Ectodermal cell (in vitro differentiated cells): ENCODE results near the gene MSI2.
A peak's percentile ranks its signal among the peaks of the same experiment; 100 is the strongest.

ENCODE experiments used
- H3K27ac ChIP-seq: 2 replicates; pipeline ENCODE4 v1.7.0; 2013; ENCODE audit warnings: mild to moderate bottlenecking, low read depth, low read length; ENCODE audit not compliant: insufficient read depth, poor library complexity, severe bottlenecking
- H3K27me3 ChIP-seq: 2 replicates; pipeline ENCODE4 v1.7.0; 2013; ENCODE audit warnings: mild to moderate bottlenecking, low read length; ENCODE audit not compliant: insufficient read depth, control insufficient read depth, poor library complexity, severe bottlenecking
- H3K36me3 ChIP-seq: one replicate; pipeline ENCODE4 v1.7.0; 2013; ENCODE audit warnings: low read length; ENCODE audit not compliant: control insufficient read depth, insufficient read depth
- H3K4me1 ChIP-seq: one replicate; pipeline ENCODE4 v1.7.0; 2013; ENCODE audit warnings: low read length; ENCODE audit not compliant: control insufficient read depth, insufficient read depth
- H3K4me3 ChIP-seq: 2 replicates; pipeline ENCODE4 v1.7.0; 2013; ENCODE audit warnings: low read depth, low read length, control low read depth; ENCODE audit not compliant: insufficient read depth
- H3K9me3 ChIP-seq: 2 replicates; pipeline ENCODE4 v1.7.0; 2013; ENCODE audit warnings: mild to moderate bottlenecking, low read length, moderate library complexity; ENCODE audit not compliant: control insufficient read depth
- WGBS, 2 experiments: methylation state at CpG; one replicate each; pipeline ENCODE4 v1.1.7; 2013; ENCODE audit warnings: missing lambda C conversion rate in 2 of 2; 5-methylcytosine and 5-hydroxymethylcytosine counted together

The MSI2 gene

DNA sequence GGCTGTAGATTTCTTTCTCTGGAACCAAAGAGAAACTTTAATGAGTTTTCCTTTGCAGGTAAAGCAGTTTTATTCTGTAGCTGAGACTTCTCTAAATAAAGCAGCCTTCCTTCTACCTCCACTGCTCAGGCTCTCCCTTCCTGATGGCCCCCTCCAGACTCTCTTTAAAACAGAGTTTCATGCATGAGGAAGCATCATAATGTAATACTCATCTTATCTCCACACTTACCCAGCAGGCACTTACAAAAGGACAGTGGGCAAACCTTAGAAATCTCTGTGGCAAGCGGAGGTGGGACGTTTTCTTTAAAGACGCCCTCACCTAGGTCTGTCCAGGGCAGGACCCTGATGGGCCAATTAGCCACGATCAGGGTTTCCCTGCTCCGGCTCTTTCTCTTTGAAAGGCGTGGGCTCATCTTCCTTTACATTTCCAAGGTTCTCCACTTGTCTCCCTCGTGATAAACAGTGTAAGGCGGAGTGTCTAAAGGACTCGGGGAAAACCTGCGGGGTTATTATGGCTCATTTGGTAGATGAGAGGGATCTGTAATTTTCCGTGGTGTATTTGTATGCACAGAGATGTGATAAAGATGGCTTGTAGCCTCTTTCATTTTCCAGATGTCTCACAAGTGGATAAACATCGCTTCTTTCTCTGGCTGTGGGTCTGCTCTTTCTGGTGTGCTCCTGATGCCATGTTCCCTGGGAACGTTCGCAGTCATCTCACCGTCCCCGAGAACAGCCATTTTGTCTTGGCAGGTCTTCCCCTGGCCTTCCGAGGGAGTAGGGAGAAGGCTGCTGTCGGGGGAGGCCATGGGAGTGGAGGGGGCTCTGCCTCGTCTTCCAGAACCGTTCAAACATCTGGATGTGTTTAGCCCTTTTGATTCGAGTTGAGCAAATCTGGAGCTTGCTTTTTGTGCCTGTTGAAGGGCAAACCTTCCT, 249.8 kb downstream of the MSI2 start:
- H3K27ac ChIP-seq: peak overlapping the region; percentile 52
- 65 to 70% methylated on average over 21 of the region's 21 CpGs for WGBS, 2 experiments
- H3K4me1 ChIP-seq: peaks cover 42% of the 10 kb centered on the region
- no peaks in the 10 kb centered on the region for H3K9me3 ChIP-seq
- H3K36me3 ChIP-seq: no peaks in the 10 kb centered on the region
- no peak overlapping the region for H3K4me3 ChIP-seq
- no peaks in the 10 kb centered on the region for H3K27me3 ChIP-seq

DNA sequence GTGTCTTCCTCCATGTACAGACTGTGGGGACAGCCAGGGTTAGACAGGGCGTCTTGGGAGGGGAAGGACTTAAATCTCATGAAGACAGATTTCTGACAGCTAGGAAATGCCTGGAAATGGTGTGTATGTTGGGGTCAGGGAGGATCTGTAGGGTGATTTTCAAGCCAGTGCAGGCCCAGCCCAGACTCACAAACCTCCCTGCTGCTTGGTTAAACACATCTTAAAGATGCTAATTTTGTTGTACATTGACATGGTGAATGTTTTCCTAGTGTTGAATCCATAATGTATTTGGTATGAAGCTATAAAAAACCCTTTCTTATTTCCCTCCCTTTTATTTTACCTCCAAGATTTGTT, 250.4 kb downstream of the MSI2 start:
- Histone ChIP-seq H3K36me3 (no peaks in the 10 kb centered on the region), H3K27ac (peak overlapping the region; percentile 52), H3K27me3 (no peaks in the 10 kb centered on the region), H3K4me1 (peaks cover 47% of the 10 kb centered on the region), H3K9me3 (no peaks in the 10 kb centered on the region), H3K4me3 (no peak overlapping the region)
- WGBS, 2 experiments: 55 to 76% methylated on average over 1 of the region's 1 CpG

DNA sequence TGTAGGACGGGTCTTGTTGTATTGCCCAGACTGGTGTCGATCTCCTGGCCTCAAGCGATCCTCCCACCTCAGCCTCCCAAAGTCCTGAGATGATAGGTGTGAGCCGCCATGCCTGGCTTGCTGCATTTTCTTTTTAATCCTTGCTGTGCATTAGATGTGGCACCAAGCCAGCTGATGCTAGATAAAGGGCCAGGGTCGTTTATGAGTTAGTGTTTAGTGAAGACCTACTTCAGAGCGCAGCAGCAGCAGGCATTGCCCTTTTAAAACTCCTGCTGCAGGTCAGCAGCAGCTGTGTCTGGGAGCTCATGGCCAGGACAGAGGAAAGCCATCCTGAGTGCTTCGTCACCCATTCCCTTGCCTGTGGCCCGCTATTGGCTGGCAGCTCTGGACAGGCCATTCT, 251.5 kb downstream of the MSI2 start:
- Histone ChIP-seq H3K4me3 (no peak overlapping the region), H3K4me1 (peaks cover 47% of the 10 kb centered on the region), H3K27me3 (no peaks in the 10 kb centered on the region), H3K9me3 (no peaks in the 10 kb centered on the region), H3K27ac (no peak overlapping the region), H3K36me3 (no peaks in the 10 kb centered on the region)
- WGBS, 2 experiments: 84 to 87% methylated on average over 8 of the region's 8 CpGs

DNA sequence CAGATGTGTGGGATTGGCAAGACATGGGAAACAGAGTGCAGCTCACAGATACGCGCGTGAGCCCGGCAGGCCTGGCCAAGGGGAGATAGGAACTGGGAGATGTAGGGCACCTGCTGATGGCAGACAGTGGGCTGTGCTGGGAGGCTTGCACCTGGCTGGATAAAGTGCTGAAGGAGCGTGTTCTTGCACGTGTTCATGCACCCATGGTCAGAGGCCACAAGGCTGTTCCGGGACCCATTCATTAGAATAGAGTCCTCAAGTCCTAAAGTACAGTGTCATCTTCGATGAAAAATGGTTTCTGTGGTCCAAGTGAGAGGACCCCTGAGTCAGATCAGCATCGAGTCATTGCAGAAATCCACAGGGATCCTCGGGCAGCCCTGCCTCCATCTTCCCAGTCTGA, 252.3 kb downstream of the MSI2 start:
- 92 to 96% methylated on average over 10 of the region's 10 CpGs for WGBS, 2 experiments
- H3K4me3 ChIP-seq: no peak overlapping the region
- no peaks in the 10 kb centered on the region for H3K27me3 ChIP-seq
- H3K27ac ChIP-seq: no peak overlapping the region
- H3K9me3 ChIP-seq: no peaks in the 10 kb centered on the region
- no peaks in the 10 kb centered on the region for H3K36me3 ChIP-seq
- peaks cover 47% of the 10 kb centered on the region for H3K4me1 ChIP-seq

DNA sequence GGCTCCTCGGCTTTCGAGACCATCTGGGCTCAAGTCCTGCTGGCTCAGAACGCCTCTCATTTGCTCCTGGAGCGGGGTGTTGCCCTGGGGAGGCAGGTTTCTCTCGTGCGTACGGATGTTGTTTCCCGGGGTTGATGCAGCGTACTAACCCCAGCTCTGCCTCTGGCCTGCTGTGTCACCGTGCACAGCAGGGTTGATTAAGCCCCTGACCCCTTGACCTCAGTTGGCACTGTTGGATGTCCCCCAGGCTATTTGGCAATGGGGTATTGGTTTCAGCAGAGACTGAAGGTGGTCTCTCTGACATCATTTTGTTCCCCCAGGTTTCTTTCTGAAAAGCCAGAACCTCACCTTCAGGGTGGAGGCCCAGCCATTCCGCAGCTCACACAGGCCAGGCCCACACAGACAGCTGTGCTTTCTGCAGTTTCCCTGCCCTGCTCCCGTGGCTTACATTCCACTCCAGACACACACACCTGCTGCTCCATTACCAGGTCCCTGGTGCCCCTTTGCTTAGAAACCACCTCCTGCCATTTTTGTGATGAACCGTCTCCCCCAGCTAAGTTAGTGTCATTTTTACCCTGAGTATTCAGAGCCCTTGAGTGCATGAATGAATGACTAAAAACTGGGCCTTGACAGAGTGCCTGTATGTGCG, 255.3 kb downstream of the MSI2 start:
- Histone ChIP-seq H3K27me3 (no peaks in the 10 kb centered on the region), H3K36me3 (no peaks in the 10 kb centered on the region), H3K4me3 (no peak overlapping the region), H3K27ac (peak overlapping the region; percentile 31), H3K9me3 (no peaks in the 10 kb centered on the region), H3K4me1 (peaks cover 34% of the 10 kb centered on the region)
- WGBS, 2 experiments: 46 to 50% methylated on average over 14 of the region's 14 CpGs

DNA sequence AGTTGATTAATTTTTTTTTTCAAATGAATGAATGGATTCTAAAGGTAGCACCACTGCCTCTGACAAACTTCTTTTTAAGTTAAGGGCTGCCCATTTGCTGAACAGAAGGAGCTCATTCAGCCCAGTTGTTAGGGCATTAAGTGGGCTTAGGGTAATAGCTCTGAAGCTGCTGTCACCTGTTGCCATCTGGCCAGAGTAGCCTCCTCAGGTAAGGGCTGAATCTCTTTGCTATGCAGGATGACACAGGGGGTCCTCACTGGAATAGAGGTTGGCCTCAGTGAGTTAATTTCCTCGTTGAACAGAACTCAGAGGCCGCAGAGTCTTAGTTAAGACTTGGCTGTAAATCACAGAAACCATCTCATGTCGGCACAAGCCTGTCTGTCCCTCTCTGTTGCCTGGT, 255.9 kb downstream of the MSI2 start:
- no peak overlapping the region for H3K27ac ChIP-seq
- no peaks in the 10 kb centered on the region for H3K27me3 ChIP-seq
- H3K9me3 ChIP-seq: no peaks in the 10 kb centered on the region
- 77 to 80% methylated on average over 3 of the region's 3 CpGs for WGBS, 2 experiments
- no peaks in the 10 kb centered on the region for H3K36me3 ChIP-seq
- no peak overlapping the region for H3K4me3 ChIP-seq
- H3K4me1 ChIP-seq: peaks cover 34% of the 10 kb centered on the region

DNA sequence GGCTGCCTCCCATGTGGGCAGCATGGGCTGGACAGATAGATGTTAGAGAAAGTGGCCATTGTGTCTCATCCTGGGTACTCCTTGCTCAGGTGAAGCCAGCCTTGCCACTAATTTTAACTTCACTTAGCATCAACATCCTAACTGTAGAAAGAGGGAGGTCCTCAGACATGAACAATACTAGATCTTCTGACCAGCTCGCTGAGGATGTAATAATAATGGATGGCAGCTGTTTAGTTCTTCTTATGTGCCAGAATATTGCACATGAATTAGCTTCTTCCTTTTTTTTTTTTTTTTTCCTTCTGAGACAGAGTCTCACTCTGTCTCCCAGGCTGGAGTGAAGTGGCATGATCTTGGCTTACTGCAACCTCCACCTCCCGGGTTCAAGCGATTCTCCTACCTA, 256.4 kb downstream of the MSI2 start:
- H3K4me1 ChIP-seq: peaks cover 34% of the 10 kb centered on the region
- H3K27me3 ChIP-seq: no peaks in the 10 kb centered on the region
- H3K4me3 ChIP-seq: no peak overlapping the region
- WGBS, 2 experiments: 87 to 94% methylated on average over 2 to 3 of the region's 3 CpGs
- no peaks in the 10 kb centered on the region for H3K9me3 ChIP-seq
- H3K36me3 ChIP-seq: no peaks in the 10 kb centered on the region
- H3K27ac ChIP-seq: no peak overlapping the region

DNA sequence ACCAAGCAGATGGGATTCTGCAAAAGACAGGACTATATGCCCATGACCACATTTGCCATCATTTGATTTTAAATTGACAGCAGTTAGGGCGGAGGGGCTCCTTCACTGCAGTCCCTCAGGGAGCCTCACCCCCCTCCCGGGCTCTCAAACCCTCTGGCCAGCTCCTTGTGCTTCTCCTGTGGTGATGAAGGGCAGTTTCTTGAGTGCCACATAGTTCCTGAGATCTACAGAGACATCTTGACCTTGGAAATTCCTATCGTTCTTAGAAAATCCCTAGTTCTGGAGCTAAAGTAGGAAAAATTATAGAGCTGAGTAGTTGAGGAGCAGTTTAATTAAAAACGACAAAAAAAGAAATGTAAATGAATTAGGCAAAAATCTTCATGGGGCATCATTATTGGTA, 257.2 kb downstream of the MSI2 start:
- H3K27ac ChIP-seq: no peak overlapping the region
- no peaks in the 10 kb centered on the region for H3K36me3 ChIP-seq
- H3K4me1 ChIP-seq: peaks cover 37% of the 10 kb centered on the region
- no peaks in the 10 kb centered on the region for H3K27me3 ChIP-seq
- no peaks in the 10 kb centered on the region for H3K9me3 ChIP-seq
- WGBS, 2 experiments: 83 to 85% methylated on average over 4 of the region's 4 CpGs
- no peak overlapping the region for H3K4me3 ChIP-seq

DNA sequence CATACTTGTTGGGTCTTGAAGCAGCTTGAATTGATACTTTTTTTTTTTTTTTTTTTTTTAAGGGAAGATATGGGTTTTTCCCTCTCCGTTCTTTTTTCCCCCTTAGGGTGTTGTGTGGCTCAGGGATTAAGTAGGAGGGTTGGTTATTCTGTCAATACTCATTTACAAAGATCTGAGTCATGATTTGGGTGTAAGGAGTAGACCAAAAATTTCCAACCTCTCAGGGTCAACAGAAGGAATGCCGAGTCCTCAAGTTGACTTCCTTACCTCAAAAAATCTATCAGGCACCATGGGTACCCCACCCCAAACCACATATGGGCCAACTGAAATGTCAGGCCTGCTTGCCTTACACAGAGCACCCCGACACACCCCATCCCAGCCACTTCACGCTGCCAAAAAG, 258.3 kb downstream of the MSI2 start:
- Histone ChIP-seq H3K27me3 (no peaks in the 10 kb centered on the region), H3K27ac (no peak overlapping the region), H3K4me1 (peaks cover 47% of the 10 kb centered on the region), H3K36me3 (no peaks in the 10 kb centered on the region), H3K9me3 (no peaks in the 10 kb centered on the region), H3K4me3 (no peak overlapping the region)
- WGBS, 2 experiments: 83 to 92% methylated on average over 2 to 4 of the region's 4 CpGs

DNA sequence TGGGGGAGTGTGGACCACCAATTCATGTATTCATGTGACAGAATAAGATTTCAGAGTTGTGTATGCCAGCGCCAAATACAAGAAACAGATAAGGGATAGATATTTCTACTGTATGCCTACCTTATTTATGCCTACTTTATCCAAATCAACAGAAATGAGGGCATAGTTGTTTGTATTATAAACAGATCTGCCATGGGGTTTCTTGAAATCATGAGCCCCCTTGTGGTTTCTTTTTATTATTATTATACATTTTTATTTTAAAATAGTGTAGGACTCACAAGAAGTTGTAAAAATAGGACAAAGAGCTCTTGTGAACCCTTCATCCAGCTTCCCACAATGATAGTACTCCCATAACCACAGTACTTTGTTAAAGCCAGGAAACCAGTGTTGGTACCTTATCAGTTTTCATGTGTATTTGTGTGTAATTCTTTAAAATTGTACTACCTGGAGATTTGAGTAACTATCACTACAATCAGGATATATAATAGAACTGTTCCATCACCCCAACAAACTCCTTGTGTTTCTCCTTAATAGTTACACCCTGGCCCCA, 259.4 kb downstream of the MSI2 start:
- Histone ChIP-seq H3K4me1 (peaks cover 47% of the 10 kb centered on the region), H3K27ac (no peak overlapping the region), H3K9me3 (no peaks in the 10 kb centered on the region), H3K4me3 (no peak overlapping the region), H3K27me3 (no peaks in the 10 kb centered on the region), H3K36me3 (no peaks in the 10 kb centered on the region)
- 100% methylated on average over 1 of the region's 1 CpG; no CpG with 5 or more reads in 1 of the 2 experiments for WGBS, 2 experiments
